ENCODE measurements around the gene MACF1. TPM values are rescaled to one million over a fixed set of nuclear protein-coding genes. Genes with fewer than 3 reads are reported as not detected.

The MACF1 gene
- total and polyA plus RNA-seq, 4 donors, result 23.3 to 216 (median 51.2) TPM

DNA sequence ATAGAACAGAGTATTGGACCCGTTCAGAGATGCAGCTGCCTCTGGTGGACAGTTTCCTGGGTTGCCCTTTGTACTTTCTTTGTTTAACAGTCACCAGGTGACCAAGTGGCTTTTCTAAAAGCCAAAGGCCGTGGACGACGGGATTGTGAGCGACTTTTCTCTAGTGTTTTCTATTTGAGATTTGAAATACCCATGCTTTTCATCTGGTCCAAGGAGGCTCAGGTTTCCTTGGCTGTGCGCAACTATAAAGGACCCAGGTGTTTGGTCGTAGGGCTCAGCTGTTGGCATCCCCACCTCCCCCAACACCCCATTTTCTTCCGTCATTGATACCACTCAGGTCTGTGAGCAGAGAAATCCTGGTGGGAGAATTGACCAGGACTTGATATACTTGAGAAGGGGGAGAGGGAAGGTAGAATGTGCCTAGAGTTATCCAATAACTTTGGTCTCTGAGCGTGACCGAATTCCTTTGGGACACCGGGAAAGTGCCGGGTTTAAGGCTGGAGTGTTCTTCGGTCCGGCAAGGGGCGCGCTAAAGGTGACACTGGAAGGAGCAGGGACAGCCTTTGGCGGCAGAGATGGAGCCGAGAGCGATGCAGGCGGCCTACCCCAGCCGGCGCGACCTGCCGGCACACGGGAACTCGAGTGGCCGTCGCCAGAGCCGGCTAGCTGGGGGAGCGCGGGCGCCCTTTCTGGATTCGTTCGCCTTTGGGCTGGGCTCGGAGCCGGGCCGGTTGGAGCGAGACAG is 203.6 kb downstream of the MACF1 start:
- H3K9ac ChIP-seq (ENCODE audit: low read depth in 1 of 2, low read length in 2 of 2), result peak overlapping the region; percentile 76 to 82
- peaks cover 11 to 72% (median 71%) of the 10 kb centered on the region in 4 donors for H3K4me1 ChIP-seq (ENCODE audit: control insufficient read depth in 4 of 4, insufficient read depth in 4 of 4, low read length in 3 of 4)
- no peaks in the 10 kb centered on the region for H3K27me3 ChIP-seq (ENCODE audit: control insufficient read depth in 4 of 4, insufficient read depth in 4 of 4, low read length in 3 of 4)
- 6% methylated on average over 38 of the region's 38 CpGs for WGBS
- TF ChIP-seq YY1 (IDR thresholded peaks at IDR 0.05) (peak; percentile 67), GABPA (IDR thresholded peaks at IDR 0.05 in 1 of 2, conservative IDR thresholded peaks at IDR 0.05 in 1 of 2) (no peak), SP1 (IDR thresholded peaks at IDR 0.05) (peak; percentile 74), RXRA (IDR thresholded peaks at IDR 0.05) (peak; percentile 20 to 59), FOXA2 (IDR thresholded peaks at IDR 0.05) (no peak), JUND (IDR thresholded peaks at IDR 0.05) (peak in 1 of 2 donors; percentile 25), EGR1 (IDR thresholded peaks at IDR 0.05; ENCODE audit: low read depth in 2 of 2) (no peak), TAF1 (conservative IDR thresholded peaks at IDR 0.05) (no peak), FOXA1 (IDR thresholded peaks at IDR 0.05) (no peak), HNF4G (IDR thresholded peaks at IDR 0.05) (peak; percentile 82), RAD21 (IDR thresholded peaks at IDR 0.05) (peak in 1 of 2 donors; percentile 29), HNF4A (conservative IDR thresholded peaks at IDR 0.05) (peak; percentile 89 to 91), NR2F2 (IDR thresholded peaks at IDR 0.05) (no peak)
- TF ChIP-seq, protein P1, sequence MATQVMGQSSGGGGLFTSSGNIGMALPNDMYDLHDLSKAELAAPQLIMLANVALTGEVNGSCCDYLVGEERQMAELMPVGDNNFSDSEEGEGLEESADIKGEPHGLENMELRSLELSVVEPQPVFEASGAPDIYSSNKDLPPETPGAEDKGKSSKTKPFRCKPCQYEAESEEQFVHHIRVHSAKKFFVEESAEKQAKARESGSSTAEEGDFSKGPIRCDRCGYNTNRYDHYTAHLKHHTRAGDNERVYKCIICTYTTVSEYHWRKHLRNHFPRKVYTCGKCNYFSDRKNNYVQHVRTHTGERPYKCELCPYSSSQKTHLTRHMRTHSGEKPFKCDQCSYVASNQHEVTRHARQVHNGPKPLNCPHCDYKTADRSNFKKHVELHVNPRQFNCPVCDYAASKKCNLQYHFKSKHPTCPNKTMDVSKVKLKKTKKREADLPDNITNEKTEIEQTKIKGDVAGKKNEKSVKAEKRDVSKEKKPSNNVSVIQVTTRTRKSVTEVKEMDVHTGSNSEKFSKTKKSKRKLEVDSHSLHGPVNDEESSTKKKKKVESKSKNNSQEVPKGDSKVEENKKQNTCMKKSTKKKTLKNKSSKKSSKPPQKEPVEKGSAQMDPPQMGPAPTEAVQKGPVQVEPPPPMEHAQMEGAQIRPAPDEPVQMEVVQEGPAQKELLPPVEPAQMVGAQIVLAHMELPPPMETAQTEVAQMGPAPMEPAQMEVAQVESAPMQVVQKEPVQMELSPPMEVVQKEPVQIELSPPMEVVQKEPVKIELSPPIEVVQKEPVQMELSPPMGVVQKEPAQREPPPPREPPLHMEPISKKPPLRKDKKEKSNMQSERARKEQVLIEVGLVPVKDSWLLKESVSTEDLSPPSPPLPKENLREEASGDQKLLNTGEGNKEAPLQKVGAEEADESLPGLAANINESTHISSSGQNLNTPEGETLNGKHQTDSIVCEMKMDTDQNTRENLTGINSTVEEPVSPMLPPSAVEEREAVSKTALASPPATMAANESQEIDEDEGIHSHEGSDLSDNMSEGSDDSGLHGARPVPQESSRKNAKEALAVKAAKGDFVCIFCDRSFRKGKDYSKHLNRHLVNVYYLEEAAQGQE (IDR thresholded peaks at IDR 0.05), result no peak
- TF ChIP-seq, protein P2, sequence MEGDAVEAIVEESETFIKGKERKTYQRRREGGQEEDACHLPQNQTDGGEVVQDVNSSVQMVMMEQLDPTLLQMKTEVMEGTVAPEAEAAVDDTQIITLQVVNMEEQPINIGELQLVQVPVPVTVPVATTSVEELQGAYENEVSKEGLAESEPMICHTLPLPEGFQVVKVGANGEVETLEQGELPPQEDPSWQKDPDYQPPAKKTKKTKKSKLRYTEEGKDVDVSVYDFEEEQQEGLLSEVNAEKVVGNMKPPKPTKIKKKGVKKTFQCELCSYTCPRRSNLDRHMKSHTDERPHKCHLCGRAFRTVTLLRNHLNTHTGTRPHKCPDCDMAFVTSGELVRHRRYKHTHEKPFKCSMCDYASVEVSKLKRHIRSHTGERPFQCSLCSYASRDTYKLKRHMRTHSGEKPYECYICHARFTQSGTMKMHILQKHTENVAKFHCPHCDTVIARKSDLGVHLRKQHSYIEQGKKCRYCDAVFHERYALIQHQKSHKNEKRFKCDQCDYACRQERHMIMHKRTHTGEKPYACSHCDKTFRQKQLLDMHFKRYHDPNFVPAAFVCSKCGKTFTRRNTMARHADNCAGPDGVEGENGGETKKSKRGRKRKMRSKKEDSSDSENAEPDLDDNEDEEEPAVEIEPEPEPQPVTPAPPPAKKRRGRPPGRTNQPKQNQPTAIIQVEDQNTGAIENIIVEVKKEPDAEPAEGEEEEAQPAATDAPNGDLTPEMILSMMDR (IDR thresholded peaks at IDR 0.05; ENCODE audit: low read depth, low read length, missing input control), result peak; percentile 39
- TF ChIP-seq, protein P3, sequence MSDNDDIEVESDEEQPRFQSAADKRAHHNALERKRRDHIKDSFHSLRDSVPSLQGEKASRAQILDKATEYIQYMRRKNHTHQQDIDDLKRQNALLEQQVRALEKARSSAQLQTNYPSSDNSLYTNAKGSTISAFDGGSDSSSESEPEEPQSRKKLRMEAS (IDR thresholded peaks at IDR 0.05), result peak; percentile 44
- TF ChIP-seq, protein P4, sequence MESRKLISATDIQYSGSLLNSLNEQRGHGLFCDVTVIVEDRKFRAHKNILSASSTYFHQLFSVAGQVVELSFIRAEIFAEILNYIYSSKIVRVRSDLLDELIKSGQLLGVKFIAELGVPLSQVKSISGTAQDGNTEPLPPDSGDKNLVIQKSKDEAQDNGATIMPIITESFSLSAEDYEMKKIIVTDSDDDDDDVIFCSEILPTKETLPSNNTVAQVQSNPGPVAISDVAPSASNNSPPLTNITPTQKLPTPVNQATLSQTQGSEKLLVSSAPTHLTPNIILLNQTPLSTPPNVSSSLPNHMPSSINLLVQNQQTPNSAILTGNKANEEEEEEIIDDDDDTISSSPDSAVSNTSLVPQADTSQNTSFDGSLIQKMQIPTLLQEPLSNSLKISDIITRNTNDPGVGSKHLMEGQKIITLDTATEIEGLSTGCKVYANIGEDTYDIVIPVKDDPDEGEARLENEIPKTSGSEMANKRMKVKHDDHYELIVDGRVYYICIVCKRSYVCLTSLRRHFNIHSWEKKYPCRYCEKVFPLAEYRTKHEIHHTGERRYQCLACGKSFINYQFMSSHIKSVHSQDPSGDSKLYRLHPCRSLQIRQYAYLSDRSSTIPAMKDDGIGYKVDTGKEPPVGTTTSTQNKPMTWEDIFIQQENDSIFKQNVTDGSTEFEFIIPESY (IDR thresholded peaks at IDR 0.05), result no peak
- TF ChIP-seq, protein P5, sequence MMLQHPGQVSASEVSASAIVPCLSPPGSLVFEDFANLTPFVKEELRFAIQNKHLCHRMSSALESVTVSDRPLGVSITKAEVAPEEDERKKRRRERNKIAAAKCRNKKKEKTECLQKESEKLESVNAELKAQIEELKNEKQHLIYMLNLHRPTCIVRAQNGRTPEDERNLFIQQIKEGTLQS (IDR thresholded peaks at IDR 0.05), result no peak
- peaks cover 0 to 7% (median 4%) of the 10 kb centered on the region in 4 donors for H3K36me3 ChIP-seq (ENCODE audit: control insufficient read depth in 4 of 4, insufficient read depth in 3 of 4, low read depth in 1 of 4, low read length in 3 of 4)
- peak overlapping the region; percentile 93 to 96 for H3K27ac ChIP-seq (ENCODE audit: low read depth in 1 of 2, low read length in 2 of 2)
- no peaks in the 10 kb centered on the region for H3K9me3 ChIP-seq (ENCODE audit: control insufficient read depth in 4 of 4, low read length in 3 of 4)
- peak overlapping the region; percentile 69 to 91 (median 75) for H3K4me3 ChIP-seq (ENCODE audit: low read depth in 1 of 3, low read length in 3 of 3)
- DNase-seq (ENCODE audit: low spot score), result peak; percentile 36
